Measurements from ENCODE around the gene SDF4.

GRCh38 chr1:1173793-1174415 is 57.9 kb downstream of the SDF4 start, which contains the start of gene TTLL10:
- TF ChIP-seq CTCF (IDR thresholded peaks at IDR 0.05) (no peak), EP300 (IDR thresholded peaks at IDR 0.05) (no peak), POLR2A (IDR thresholded peaks at IDR 0.05) (no peak), POLR2AphosphoS5 (IDR thresholded peaks at IDR 0.05) (no peak)

All from upper lobe of left lung (tissue), 4 donors.